ENCODE results near the gene PYGB.
A peak's percentile ranks its signal among the peaks of the same experiment; 100 is the strongest.

Gene PYGB

GRCh38 chr20:25220021-25220730 is 27.7 kb upstream of the PYGB start:
- no peaks in the 10 kb centered on the region for H3K9me3 Mint-ChIP-seq
- H3K4me3 Mint-ChIP-seq: no peak overlapping the region
- H3K4me1 Mint-ChIP-seq (ENCODE audit: low read depth): no peaks in the 10 kb centered on the region
- intact Hi-C loops (cut with micrococcal nuclease): no loop called here
- H3K27me3 Mint-ChIP-seq: no peaks in the 10 kb centered on the region
- peaks cover 97% of the 10 kb centered on the region for H3K36me3 Mint-ChIP-seq (ENCODE audit: low read depth)
- no peak overlapping the region for H3K27ac Mint-ChIP-seq

GRCh38 chr20:25220810-25221591 is 26.9 kb upstream of the PYGB start:
- H3K36me3 Mint-ChIP-seq (ENCODE audit: low read depth): peaks cover 97% of the 10 kb centered on the region
- H3K9me3 Mint-ChIP-seq: no peaks in the 10 kb centered on the region
- H3K27ac Mint-ChIP-seq: no peak overlapping the region
- H3K27me3 Mint-ChIP-seq: no peaks in the 10 kb centered on the region
- H3K4me3 Mint-ChIP-seq: no peak overlapping the region
- H3K4me1 Mint-ChIP-seq (ENCODE audit: low read depth): peaks cover 3% of the 10 kb centered on the region
- intact Hi-C loops (cut with micrococcal nuclease): no loop called here

DNA sequence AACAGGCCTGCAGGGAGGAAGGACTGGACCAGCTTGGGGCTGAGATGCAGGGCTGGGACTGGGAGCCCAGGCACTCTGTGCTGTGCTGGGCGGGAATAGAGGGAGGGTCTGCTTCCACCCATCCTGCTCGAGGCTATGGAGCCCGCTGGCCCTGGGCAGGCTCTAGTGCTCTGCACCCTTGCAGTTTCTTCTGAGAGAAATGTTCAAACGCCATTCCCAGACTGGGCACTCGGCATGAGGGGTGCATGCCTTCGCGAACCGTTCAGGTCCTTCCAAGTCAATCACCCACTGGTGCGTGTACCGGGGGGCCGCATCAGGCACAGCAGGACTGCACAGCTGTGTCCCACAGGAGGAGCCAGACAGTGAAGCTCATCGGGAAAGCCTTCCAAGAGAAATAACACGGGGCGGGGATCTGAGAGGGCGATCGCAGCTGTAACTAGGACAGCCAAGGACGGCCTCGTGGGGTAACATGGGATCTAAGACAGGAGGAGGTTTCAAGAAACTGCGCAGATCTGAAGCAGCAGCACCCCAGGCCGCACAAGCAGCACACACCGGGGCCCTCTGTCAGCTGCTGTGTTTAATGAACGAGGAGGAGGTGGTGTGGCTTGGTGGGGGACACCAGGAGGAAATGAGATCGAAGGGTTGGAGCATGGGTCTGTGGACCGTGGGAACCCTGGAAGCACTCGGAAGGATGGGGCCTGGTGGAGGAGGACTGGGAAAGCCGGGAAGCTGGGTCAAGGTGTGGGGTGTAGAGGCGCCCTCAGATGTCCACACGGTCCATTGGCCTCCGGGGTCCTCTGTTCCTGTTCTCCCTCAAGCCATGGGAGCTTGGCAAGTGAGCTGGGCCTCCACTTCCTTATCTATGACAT is 26.1 kb upstream of the PYGB start:
- Mint-ChIP-seq H3K9me3 (no peaks in the 10 kb centered on the region), H3K36me3 (ENCODE audit: low read depth) (peaks cover 96% of the 10 kb centered on the region), H3K27ac (no peak overlapping the region), H3K4me3 (no peak overlapping the region), H3K27me3 (no peaks in the 10 kb centered on the region), H3K4me1 (ENCODE audit: low read depth) (peaks cover 11% of the 10 kb centered on the region)
- intact Hi-C loops (cut with micrococcal nuclease): no loop called here

GRCh38 chr20:25222461-25223178 is 25.3 kb upstream of the PYGB start:
- H3K4me3 Mint-ChIP-seq: no peak overlapping the region
- H3K4me1 Mint-ChIP-seq (ENCODE audit: low read depth): peaks cover 19% of the 10 kb centered on the region
- intact Hi-C loops (cut with micrococcal nuclease): no loop called here
- H3K9me3 Mint-ChIP-seq: no peaks in the 10 kb centered on the region
- peaks cover 88% of the 10 kb centered on the region for H3K36me3 Mint-ChIP-seq (ENCODE audit: low read depth)
- H3K27me3 Mint-ChIP-seq: no peaks in the 10 kb centered on the region
- H3K27ac Mint-ChIP-seq: no peak overlapping the region

DNA sequence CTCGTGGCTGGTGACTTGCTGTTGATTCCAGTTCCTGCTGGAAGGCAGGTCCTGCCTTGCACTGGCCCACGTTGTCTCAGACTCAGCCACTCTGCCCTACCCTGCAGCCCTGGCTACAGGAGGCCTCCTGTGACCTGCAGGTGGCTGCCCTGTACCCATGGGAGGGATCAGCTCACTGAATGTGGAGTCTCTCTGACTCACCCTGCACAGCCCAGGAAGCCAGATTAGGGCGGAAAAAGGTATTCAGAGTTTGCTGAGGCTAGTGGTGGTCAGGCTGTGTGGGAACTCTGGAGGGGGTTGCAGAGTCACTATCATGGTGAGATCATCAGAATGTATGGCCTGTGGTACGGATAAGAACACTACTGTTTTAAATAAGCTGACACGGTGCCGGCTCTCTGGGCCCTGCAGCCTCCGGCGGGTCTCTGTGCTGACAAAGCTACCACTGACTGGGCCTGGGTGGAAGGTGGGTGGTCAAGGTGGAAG is 24.7 kb upstream of the PYGB start:
- Mint-ChIP-seq H3K36me3 (ENCODE audit: low read depth) (peaks cover 82% of the 10 kb centered on the region), H3K9me3 (no peaks in the 10 kb centered on the region), H3K27ac (no peak overlapping the region), H3K4me1 (ENCODE audit: low read depth) (peaks cover 20% of the 10 kb centered on the region), H3K27me3 (no peaks in the 10 kb centered on the region), H3K4me3 (no peak overlapping the region)
- intact Hi-C loops (cut with micrococcal nuclease): no loop called here

DNA sequence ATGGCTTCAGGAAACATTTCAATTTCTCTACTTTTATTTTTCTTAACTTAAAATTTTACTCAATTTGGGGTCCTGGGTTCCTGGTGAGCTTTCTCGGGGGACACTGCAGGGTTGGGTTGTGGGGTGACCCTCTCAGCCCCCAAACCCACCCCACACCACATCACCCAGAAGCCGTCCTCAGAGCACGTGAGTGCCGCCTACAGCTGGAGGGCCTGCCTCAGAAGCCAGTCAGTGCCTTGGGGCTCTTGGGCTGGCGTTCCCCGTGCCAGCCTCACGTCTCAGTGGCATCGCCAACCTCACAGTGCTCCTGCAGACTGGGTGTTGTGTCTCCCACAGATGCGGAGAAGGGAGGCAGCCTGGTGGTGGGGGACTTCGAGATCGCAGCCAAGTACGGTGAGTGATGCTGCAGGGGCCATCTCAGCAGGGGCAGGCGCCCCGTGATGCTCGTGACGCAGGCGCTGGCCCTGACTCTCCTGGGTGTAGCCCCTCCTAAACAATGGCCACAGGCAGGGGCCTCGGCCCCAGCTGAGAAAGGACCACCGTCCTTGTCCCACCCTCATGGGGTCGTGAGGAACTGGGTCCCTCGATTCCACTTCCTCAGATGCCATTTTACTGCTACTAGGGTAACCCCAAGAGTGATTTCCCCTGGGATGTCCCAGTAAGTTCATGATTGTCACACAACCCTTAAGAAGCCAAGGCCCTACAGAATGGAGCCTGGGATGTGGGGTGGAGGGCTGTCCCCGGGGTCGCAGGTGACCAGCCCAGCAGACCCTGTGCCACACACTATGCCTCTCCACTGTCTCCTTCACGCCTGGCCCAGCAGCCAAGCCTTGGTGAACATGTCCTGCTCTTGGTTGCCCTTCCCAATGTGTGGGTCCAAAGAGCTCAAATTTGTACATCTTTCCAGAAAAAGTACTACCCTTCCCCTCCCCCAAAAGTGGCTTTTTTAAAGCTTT is 23.8 kb upstream of the PYGB start:
- intact Hi-C loops (cut with micrococcal nuclease): no loop called here
- no peaks in the 10 kb centered on the region for H3K9me3 Mint-ChIP-seq
- no peaks in the 10 kb centered on the region for H3K27me3 Mint-ChIP-seq
- H3K4me3 Mint-ChIP-seq: no peak overlapping the region
- no peak overlapping the region for H3K27ac Mint-ChIP-seq
- peaks cover 20% of the 10 kb centered on the region for H3K4me1 Mint-ChIP-seq (ENCODE audit: low read depth)
- peaks cover 80% of the 10 kb centered on the region for H3K36me3 Mint-ChIP-seq (ENCODE audit: low read depth)

- intact Hi-C loops (cut with micrococcal nuclease): no loop called here
- Mint-ChIP-seq H3K27ac (no peak overlapping the region), H3K36me3 (ENCODE audit: low read depth) (peaks cover 80% of the 10 kb centered on the region), H3K4me3 (no peak overlapping the region), H3K9me3 (no peaks in the 10 kb centered on the region), H3K4me1 (ENCODE audit: low read depth) (peaks cover 20% of the 10 kb centered on the region), H3K27me3 (no peaks in the 10 kb centered on the region)
These were observed 22.9 kb upstream of the PYGB start for GRCh38 chr20:25224941-25225340.

- Mint-ChIP-seq H3K27ac (no peak overlapping the region), H3K27me3 (no peaks in the 10 kb centered on the region), H3K4me1 (ENCODE audit: low read depth) (peaks cover 20% of the 10 kb centered on the region), H3K4me3 (no peak overlapping the region), H3K36me3 (ENCODE audit: low read depth) (peaks cover 72% of the 10 kb centered on the region), H3K9me3 (no peaks in the 10 kb centered on the region)
- intact Hi-C loops (cut with micrococcal nuclease): no loop called here
These were observed 22.0 kb upstream of the PYGB start for GRCh38 chr20:25225642-25226432.

- peaks cover 20% of the 10 kb centered on the region for H3K4me1 Mint-ChIP-seq (ENCODE audit: low read depth)
- no peaks in the 10 kb centered on the region for H3K9me3 Mint-ChIP-seq
- peak overlapping the region; percentile 31 for H3K27ac Mint-ChIP-seq
- H3K4me3 Mint-ChIP-seq: no peak overlapping the region
- intact Hi-C loops (cut with micrococcal nuclease): no loop called here
- H3K36me3 Mint-ChIP-seq (ENCODE audit: low read depth): peaks cover 64% of the 10 kb centered on the region
- H3K27me3 Mint-ChIP-seq: no peaks in the 10 kb centered on the region
These were observed 21.2 kb upstream of the PYGB start for GRCh38 chr20:25226433-25227316.

- intact Hi-C loops (cut with micrococcal nuclease): no loop called here
- H3K27ac Mint-ChIP-seq: peak overlapping the region; percentile 31
- H3K4me3 Mint-ChIP-seq: no peak overlapping the region
- peaks cover 57% of the 10 kb centered on the region for H3K36me3 Mint-ChIP-seq (ENCODE audit: low read depth)
- H3K9me3 Mint-ChIP-seq: no peaks in the 10 kb centered on the region
- peaks cover 20% of the 10 kb centered on the region for H3K4me1 Mint-ChIP-seq (ENCODE audit: low read depth)
- no peaks in the 10 kb centered on the region for H3K27me3 Mint-ChIP-seq
These were observed 20.5 kb upstream of the PYGB start for GRCh38 chr20:25227317-25227831.

- no peaks in the 10 kb centered on the region for H3K27me3 Mint-ChIP-seq
- no peak overlapping the region for H3K4me3 Mint-ChIP-seq
- no peaks in the 10 kb centered on the region for H3K9me3 Mint-ChIP-seq
- H3K4me1 Mint-ChIP-seq (ENCODE audit: low read depth): peaks cover 35% of the 10 kb centered on the region
- intact Hi-C loops (cut with micrococcal nuclease): no loop called here
- peaks cover 38% of the 10 kb centered on the region for H3K36me3 Mint-ChIP-seq (ENCODE audit: low read depth)
- no peak overlapping the region for H3K27ac Mint-ChIP-seq
These were observed 18.3 kb upstream of the PYGB start for GRCh38 chr20:25229486-25230165.

All from dendritic cell treated with granulocyte-macrophage colony-stimulating factor and Interleukin-4, amounts not matched to agents 40 ng/mL and 50 ng/mL, for 4 days (primary cell).